22Rv1 (cell line): Measurements from ENCODE around the gene TOX4.

Experiments used
- CTCF ChIP-seq: fragments of 450-650 bp; IDR thresholded peaks from 2 replicates; pipeline ENCODE4 v1.5.1; 2017; ENCODE audit warnings: mild to moderate bottlenecking
- ZFX ChIP-seq: fragments of 450-650 bp; IDR thresholded peaks from 2 replicates; pipeline ENCODE4 v1.6.1; 2017; ENCODE audit warnings: antibody characterized with exemption, borderline replicate concordance

GRCh38 chr14:21509432-21510143 lies 32.6 kb downstream of the TOX4 start:
- no peak for TF ChIP-seq CTCF
- no peak for TF ChIP-seq ZFX
